SK-N-SH treated with all-trans-retinoic acid at 6 μM for 48 hours (cell line): ENCODE measurements around the gene SORCS2.

Source experiments
- BACH2 ChIP-seq: fragments of 250-450 bp; sonication (Bioruptor Pico); IDR thresholded peaks from 2 replicates; pipeline ENCODE4 v1.9.0; 2021; ENCODE audit warnings: mild to moderate bottlenecking, borderline replicate concordance
- GLIS3 ChIP-seq: fragments of 250-450 bp; sonication (Bioruptor Pico); IDR thresholded peaks from 2 replicates; pipeline ENCODE4 v1.5.0; 2020; ENCODE audit warnings: mild to moderate bottlenecking, moderate library complexity
- TF ChIP-seq, protein P1 (sequence below): fragments of 250-450 bp; sonication (Bioruptor Pico); IDR thresholded peaks from 2 replicates; pipeline ENCODE4 v1.8.0; 2021; ENCODE audit warnings: low read depth, mild to moderate bottlenecking, moderate library complexity, borderline replicate concordance
- TF ChIP-seq, protein P2 (sequence below): fragments of 250-450 bp; sonication (Bioruptor Pico); IDR thresholded peaks from 2 replicates; pipeline ENCODE4 v1.8.0; 2020; ENCODE audit warnings: mild to moderate bottlenecking, moderate library complexity, borderline replicate concordance
- TF ChIP-seq, protein P3 (sequence below): fragments of 250-450 bp; sonication (Bioruptor Pico); IDR thresholded peaks from 2 replicates; pipeline ENCODE4 v1.5.1; 2021; ENCODE audit warnings: mild to moderate bottlenecking, moderate library complexity

DNA sequence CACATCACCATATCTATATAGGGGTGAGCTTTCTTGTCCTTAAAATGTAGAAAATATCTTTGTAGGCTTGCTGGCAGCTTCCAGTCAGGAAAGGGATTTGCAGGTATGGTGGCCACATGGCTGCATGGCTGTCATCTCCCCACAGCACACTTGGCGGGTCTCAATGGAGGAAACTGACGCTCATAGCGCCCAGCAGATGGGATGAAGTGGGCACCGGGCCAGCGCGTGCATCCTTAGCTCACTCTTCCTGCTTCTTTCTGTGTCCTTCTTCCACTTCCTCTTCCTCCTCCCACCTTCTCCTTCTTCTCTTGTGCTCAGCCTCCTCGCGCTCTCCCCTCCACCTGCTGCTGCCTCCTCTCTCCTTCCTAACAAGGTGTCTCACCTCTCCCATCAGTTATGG, 398.6 kb downstream of the SORCS2 start:
- TF ChIP-seq GLIS3 (no peak), BACH2 (CRISPR knock-in tag) (no peak)
- TF ChIP-seq, protein P1, sequence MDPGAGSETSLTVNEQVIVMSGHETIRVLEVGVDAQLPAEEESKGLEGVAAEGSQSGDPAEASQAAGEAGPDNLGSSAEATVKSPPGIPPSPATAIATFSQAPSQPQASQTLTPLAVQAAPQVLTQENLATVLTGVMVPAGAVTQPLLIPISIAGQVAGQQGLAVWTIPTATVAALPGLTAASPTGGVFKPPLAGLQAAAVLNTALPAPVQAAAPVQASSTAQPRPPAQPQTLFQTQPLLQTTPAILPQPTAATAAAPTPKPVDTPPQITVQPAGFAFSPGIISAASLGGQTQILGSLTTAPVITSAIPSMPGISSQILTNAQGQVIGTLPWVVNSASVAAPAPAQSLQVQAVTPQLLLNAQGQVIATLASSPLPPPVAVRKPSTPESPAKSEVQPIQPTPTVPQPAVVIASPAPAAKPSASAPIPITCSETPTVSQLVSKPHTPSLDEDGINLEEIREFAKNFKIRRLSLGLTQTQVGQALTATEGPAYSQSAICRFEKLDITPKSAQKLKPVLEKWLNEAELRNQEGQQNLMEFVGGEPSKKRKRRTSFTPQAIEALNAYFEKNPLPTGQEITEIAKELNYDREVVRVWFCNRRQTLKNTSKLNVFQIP (CRISPR knock-in tag): no peak
- TF ChIP-seq, protein P2, sequence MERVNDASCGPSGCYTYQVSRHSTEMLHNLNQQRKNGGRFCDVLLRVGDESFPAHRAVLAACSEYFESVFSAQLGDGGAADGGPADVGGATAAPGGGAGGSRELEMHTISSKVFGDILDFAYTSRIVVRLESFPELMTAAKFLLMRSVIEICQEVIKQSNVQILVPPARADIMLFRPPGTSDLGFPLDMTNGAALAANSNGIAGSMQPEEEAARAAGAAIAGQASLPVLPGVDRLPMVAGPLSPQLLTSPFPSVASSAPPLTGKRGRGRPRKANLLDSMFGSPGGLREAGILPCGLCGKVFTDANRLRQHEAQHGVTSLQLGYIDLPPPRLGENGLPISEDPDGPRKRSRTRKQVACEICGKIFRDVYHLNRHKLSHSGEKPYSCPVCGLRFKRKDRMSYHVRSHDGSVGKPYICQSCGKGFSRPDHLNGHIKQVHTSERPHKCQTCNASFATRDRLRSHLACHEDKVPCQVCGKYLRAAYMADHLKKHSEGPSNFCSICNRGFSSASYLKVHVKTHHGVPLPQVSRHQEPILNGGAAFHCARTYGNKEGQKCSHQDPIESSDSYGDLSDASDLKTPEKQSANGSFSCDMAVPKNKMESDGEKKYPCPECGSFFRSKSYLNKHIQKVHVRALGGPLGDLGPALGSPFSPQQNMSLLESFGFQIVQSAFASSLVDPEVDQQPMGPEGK: no peak
- TF ChIP-seq, protein P3, sequence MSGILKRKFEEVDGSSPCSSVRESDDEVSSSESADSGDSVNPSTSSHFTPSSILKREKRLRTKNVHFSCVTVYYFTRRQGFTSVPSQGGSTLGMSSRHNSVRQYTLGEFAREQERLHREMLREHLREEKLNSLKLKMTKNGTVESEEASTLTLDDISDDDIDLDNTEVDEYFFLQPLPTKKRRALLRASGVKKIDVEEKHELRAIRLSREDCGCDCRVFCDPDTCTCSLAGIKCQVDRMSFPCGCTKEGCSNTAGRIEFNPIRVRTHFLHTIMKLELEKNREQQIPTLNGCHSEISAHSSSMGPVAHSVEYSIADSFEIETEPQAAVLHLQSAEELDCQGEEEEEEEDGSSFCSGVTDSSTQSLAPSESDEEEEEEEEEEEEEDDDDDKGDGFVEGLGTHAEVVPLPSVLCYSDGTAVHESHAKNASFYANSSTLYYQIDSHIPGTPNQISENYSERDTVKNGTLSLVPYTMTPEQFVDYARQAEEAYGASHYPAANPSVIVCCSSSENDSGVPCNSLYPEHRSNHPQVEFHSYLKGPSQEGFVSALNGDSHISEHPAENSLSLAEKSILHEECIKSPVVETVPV (CRISPR knock-in tag): no peak
